Mucosa of descending colon (tissue), 3 donors: ENCODE results near the gene C1QTNF5. TPM values are rescaled to one million over a fixed set of nuclear protein-coding genes. Genes with fewer than 3 reads are reported as not detected.

Source experiments
- ATAC-seq: fragments of 200-7000 bp; cut with Tn5 transposase; one replicate; pipeline ENCODE4 v1.9.1; 2020; ENCODE audit warnings: mild to moderate bottlenecking, moderate library complexity
- DNase-seq, 3 donors: peaks; one replicate each; pipeline ENCODE4 v3.0.0-alpha.2; 2020
- H3K36me3 ChIP-seq: fragments of 200-600 bp; one replicate; pipeline ENCODE4 v1.8.0; 2021; ENCODE audit warnings: low read depth, mild to moderate bottlenecking
- H3K4me1 ChIP-seq: fragments of 200-600 bp; one replicate; pipeline ENCODE4 v1.8.0; 2021; ENCODE audit warnings: low read depth, mild to moderate bottlenecking
- H3K4me3 ChIP-seq: fragments of 200-600 bp; one replicate; pipeline ENCODE4 v1.8.0; 2021; ENCODE audit warnings: mild to moderate bottlenecking
- H3K9me3 ChIP-seq: fragments of 200-600 bp; one replicate; pipeline ENCODE4 v1.8.0; 2021; ENCODE audit warnings: mild to moderate bottlenecking
- CTCF ChIP-seq: fragments of 200-600 bp; IDR thresholded peaks from one replicate; pipeline ENCODE4 v1.8.0; 2022; ENCODE audit warnings: antibody characterized with exemption, mild to moderate bottlenecking
- intact Hi-C, 2 donors: fragments of 100-400 bp; cut with DNase I in 1 of 2; cut with micrococcal nuclease in 1 of 2; formaldehyde crosslinking; loops; one replicate each; pipeline versions ENCODE4 v1.11.0 to v1.11.1; 2022; cut with DNase I, micrococcal nuclease
- total RNA-seq, 3 donors: library from RNA; stranded (reverse); fragmentation: NEBNext Ultra II Directional in 2 of 3; extraction: Animal tissue kit (Norgen Biotek cat#: 25700) in 2 of 3; gene quantifications; one replicate each; pipeline versions ENCODE4 v1.2.1 to v1.2.4, GENCODE V29; 2021 to 2023
- donor health status: DM: no; HTN: no; CAD: no; lungs with moderate emphysema.
- donor health status: DM: no; HTN: no; CAD: no.
- donor health status: DM: no; HTN: yes; CAD: no.

Gene C1QTNF5
- total RNA-seq, 3 donors from 2014 or later = 5.1 to 13.9 (median 9.3) TPM

- no peak for TF ChIP-seq CTCF
- DNase-seq (no peak), ATAC-seq (no peak)
- Histone ChIP-seq H3K36me3 (no peaks in the 10 kb centered on the region), H3K9me3 (no peaks in the 10 kb centered on the region), H3K4me3 (no peak overlapping the region), H3K4me1 (peaks cover 39% of the 10 kb centered on the region)
- intact Hi-C loops = loop anchor here in 1 of 2 donors (10.0 kb wide), 1 partner anchor 115 kb away; the partner anchor contains the start of gene CBL
Measured at GRCh38 chr11:119319700-119320239, 20.9 kb downstream of the C1QTNF5 start.

- TF ChIP-seq CTCF = no peak
- Histone ChIP-seq H3K4me3 (no peak overlapping the region), H3K4me1 (peaks cover 39% of the 10 kb centered on the region), H3K9me3 (no peaks in the 10 kb centered on the region), H3K36me3 (no peaks in the 10 kb centered on the region)
- DNase-seq (no peak), ATAC-seq (no peak)
- intact Hi-C loops = no loop called here
Measured at GRCh38 chr11:119319136-119319699, 21.5 kb downstream of the C1QTNF5 start.

- no peak for TF ChIP-seq CTCF
- intact Hi-C loops = no loop called here
- Histone ChIP-seq H3K4me1 (peaks cover 39% of the 10 kb centered on the region), H3K4me3 (no peak overlapping the region), H3K9me3 (no peaks in the 10 kb centered on the region), H3K36me3 (no peaks in the 10 kb centered on the region)
- DNase-seq (no peak), ATAC-seq (peak; percentile 3)
Measured at GRCh38 chr11:119318240-119319135, 22.2 kb downstream of the C1QTNF5 start.

- intact Hi-C loops = no loop called here
- H3K4me1 ChIP-seq = peaks cover 39% of the 10 kb centered on the region
- ATAC-seq = no peak
Measured at GRCh38 chr11:119317592-119318239, 23.0 kb downstream of the C1QTNF5 start.

More at GRCh38 chr11:119317592-119318239, 23.0 kb downstream of the C1QTNF5 start:
- no peak for DNase-seq
- Histone ChIP-seq H3K9me3 (no peaks in the 10 kb centered on the region), H3K36me3 (no peaks in the 10 kb centered on the region), H3K4me3 (no peak overlapping the region)
- TF ChIP-seq CTCF = no peak
